ENCODE measurements around the gene ANAPC5.

Gene ANAPC5

DNA sequence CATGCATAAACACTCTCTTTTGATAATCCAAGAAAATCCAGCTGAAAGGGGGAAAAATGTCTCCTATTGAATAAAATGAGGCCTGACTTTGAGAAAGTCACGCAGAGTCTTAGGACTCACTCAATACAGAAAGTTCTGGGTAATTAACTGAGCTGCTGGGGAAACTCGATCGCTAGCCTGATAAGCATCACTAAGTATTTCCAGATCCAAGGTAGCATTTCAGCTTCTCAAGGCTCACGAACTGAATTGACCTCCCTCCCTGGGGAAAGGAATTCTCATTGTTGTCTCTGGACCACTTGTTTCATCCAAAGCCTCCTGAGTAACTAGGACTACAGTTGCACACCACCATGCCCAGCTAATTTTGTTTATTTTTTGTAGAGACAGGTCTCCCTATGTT is 13.8 kb upstream of the ANAPC5 start:
- no peak for DNase-seq (ENCODE audit: low spot score)

DNA sequence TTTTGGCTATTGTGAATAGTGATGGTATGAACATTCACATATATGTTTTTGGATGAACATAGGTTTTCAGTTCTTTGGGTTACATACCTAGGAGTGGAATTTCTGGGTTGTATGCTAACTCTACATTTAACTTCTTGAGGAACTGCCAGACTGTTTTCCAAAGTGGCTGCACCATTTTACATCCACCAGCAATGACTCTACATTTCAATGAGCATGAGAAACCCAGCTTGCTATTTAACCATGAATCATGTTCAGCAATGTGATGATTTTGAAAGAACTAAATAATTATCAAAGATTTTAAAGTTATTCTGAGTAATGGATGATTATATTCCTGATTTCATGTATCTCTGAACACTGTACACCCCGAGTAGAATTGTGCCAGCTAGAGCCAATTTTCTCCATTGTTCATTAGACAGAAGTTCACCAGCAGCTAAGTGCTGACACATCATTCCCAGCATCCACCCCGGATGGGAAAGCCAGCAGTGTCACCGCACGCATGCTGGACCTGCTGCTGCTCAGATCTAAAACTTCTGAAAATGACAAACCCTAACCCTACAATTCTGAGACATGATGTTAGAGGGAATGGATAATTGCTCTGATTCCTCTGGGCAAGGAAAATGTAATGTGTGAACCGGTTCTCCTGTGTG is 13.3 kb upstream of the ANAPC5 start:
- no peak for DNase-seq (ENCODE audit: low spot score)

DNA sequence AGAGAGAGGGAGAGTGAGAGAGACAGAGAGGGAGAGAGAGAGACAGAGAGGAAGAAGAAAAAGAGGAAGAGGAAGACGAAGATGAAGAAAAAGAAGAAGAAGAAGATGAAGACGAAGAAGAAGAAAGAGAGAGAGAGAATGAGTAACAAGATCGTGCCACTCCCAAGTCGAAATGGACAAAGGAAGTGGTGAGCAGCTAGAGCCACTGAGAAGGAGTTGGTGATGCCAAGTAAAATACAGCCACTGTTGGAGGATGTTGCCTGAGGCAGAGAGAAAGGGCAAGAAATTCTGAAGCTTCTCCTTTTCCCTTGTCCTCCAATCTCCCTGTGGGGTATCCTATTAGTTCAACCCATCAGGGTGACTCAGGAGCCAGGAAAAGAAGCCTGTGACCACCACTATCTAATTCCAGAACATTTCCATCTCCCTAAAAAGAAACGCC is 12.5 kb upstream of the ANAPC5 start:
- no peak for DNase-seq (ENCODE audit: low spot score)

GRCh38 chr12:121358073-121358472 is 5.9 kb upstream of the ANAPC5 start:
- DNase-seq (ENCODE audit: low spot score): no peak

- DNase-seq (ENCODE audit: low spot score): no peak
These were observed 5.1 kb upstream of the ANAPC5 start for GRCh38 chr12:121357331-121357730.

DNA sequence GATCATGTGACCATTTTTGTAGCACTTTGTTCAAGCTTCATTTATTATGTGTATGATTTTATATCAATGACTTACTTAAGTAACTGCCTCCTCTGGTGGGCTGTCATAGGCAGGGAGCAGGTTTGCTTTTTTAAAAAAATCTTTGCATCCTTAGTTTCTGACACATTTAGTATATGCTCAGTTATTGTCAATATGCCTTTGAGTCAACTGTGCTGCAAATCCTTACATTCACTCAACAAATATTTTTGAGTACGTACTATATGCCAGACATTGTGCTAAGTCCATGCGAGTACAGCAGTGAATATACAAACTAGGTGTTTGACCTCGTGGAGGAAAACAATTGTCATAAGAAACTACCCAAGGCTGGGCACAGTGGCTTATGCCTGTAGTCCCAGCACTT is 4.4 kb upstream of the ANAPC5 start:
- DNase-seq (ENCODE audit: low spot score): no peak

DNA sequence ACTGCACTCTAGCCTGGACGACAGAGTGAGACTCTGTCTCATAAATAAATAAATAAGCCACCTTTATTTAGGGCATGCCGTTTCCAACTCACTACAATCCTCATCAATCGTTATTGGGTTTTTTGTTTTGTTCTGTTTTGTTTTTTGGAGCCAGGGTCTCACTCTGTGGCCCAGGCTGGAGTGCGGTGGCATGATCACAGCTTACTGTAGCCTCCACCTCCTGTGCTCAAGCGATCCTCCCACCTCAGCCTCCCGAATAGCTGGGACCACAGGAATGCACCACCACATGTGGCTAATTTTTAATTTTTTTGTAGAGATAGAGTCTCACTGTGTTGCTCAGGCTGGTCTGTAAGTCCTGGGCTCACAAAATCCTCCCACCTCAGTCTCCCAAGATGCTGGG is 3.6 kb upstream of the ANAPC5 start:
- DNase-seq (ENCODE audit: low spot score): no peak

DNA sequence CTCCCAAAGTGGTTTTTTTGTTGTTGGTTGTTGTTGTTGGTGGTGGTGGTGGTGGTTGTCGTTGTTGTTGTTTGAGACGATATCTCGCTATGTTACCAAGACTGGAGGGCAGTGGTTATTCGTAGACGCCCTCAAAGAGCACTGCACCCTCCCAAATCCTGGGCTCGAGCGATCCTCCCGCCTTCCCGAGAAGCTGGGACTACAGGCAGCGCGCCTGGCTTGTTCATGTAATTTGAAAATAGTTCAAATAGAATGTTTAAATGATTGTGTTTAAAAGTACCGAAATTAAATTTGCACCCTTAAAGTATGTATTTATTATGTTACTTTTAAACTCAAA is 439 bp upstream of the ANAPC5 start:
- DNase-seq (ENCODE audit: low spot score): no peak

GRCh38 chr12:121346747-121347146 is 5.5 kb downstream of the ANAPC5 start:
- no peak for DNase-seq (ENCODE audit: low spot score)

DNA sequence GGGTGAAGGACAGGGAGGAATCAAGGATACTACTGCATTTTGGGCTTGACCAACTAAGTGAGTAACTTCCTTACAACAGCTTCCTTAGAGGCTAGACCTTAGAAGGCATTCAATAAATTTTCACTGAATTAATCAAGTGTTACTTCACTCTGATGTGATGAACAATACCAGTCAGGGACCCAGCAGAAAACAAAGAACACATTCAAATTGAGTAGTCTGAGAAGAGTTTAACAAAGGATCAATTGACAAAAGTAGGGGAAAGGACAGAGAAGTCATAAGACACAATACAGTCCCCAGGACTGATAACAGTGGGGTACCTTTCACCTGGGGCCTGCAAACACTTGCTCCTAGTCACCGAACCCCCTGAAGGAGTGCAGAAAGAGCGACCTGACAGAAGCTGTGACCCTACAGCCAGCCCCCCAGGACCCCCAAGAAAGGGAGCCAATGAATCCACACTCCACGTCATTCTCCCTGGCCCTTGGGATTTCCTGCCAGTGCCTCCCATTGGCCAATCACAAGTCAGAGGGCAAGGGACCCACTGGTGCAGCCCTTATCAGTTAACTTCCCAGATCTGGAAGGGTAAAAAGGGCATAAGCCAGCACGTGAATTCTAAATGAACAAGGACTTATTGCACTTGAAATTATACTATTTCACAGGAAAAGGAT is 6.9 kb downstream of the ANAPC5 start:
- DNase-seq (ENCODE audit: low spot score): no peak

GRCh38 chr12:121344506-121344905 is 7.7 kb downstream of the ANAPC5 start:
- DNase-seq (ENCODE audit: low spot score): no peak

DNA sequence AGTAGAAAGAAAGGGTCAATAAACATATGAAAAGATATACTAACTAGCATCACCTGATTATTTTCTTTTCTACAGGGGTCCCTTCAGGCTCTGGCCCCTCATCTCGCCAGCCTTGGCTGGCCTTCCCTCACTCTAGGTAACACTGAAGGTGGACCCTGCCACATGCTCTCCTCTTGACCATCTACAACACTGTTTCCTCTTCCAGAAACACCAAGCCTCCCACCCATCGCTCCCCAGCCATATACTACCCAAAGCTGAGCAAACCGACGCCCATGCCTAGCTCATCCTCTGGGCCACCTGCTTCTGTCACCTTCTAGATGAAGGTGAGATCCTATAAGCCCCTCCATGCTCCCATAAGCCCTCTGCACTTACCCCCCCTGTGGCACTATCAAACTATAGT is 14.8 kb downstream of the ANAPC5 start:
- no peak for DNase-seq (ENCODE audit: low spot score)

GRCh38 chr12:121334513-121335343 is 17.5 kb downstream of the ANAPC5 start:
- peak; percentile 84 for DNase-seq (ENCODE audit: low spot score)

- no peak for DNase-seq (ENCODE audit: low spot score)
These were observed 18.5 kb downstream of the ANAPC5 start for GRCh38 chr12:121333747-121334146.

- no peak for DNase-seq (ENCODE audit: low spot score)
These were observed 21.0 kb downstream of the ANAPC5 start for GRCh38 chr12:121331248-121331647.

- DNase-seq (ENCODE audit: low spot score): no peak
These were observed 21.5 kb downstream of the ANAPC5 start for GRCh38 chr12:121330692-121331091.

GRCh38 chr12:121330195-121330594 is 22.0 kb downstream of the ANAPC5 start:
- DNase-seq (ENCODE audit: low spot score): no peak

- DNase-seq (ENCODE audit: low spot score): no peak
These were observed 23.6 kb downstream of the ANAPC5 start for GRCh38 chr12:121328620-121329019.

DNA sequence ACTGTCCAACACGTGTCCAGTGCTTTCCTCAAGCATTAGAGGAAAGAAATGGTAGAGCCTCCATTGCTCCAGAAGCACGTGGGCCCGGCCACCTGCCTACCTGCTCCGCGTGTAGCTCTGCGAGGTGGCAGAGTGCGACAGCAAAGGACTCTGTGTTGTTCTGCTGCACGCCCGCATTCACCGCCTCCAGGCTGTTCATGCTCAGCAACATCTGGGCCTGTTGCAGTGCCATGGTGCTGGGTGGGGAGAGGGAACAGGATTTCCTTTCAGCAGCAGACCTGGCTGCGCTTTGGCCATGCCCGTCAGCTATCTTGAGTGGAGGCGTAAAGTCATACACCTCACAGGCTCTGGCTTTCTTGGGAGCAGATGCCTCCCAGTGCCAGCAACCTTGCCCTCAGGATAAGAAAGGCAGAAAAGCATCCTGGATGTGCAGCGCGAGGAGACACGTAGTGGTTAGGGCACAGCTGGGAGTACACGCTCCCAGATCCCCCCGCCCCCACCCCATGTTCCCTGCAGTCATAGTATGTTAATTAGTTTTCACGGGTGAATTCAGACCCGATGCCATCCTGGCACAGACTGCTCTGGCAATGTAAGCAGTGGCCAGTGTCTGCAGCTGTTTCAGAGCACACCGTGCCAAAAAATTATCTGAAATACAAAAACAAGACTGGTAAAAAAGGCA is 25.1 kb downstream of the ANAPC5 start:
- no peak for DNase-seq (ENCODE audit: low spot score)

DNA sequence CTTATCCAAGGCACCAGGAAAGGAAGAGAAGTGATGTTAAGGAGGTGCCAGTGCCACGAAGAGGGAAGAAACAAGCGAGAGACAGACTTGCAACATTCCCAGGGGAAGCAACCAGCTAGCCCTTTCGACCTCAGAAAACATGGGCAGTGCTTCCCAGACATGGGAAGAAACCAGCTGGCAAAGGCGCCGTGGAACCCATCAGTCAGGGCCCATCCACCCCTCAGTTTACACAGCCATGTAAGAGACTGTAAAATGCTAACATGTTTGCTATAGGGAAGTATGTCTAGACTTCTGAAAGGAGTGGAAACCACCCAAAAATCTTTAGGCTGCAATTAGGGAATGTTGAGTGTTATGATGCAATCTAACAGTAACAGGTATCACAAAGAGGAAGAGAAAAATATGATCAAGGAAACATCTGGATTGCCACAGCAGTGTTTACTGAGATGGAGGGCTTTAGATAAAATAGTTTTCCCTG is 26.3 kb downstream of the ANAPC5 start:
- no peak for DNase-seq (ENCODE audit: low spot score)

- DNase-seq (ENCODE audit: low spot score): no peak
These were observed 28.3 kb downstream of the ANAPC5 start for GRCh38 chr12:121323908-121324307.

DNA sequence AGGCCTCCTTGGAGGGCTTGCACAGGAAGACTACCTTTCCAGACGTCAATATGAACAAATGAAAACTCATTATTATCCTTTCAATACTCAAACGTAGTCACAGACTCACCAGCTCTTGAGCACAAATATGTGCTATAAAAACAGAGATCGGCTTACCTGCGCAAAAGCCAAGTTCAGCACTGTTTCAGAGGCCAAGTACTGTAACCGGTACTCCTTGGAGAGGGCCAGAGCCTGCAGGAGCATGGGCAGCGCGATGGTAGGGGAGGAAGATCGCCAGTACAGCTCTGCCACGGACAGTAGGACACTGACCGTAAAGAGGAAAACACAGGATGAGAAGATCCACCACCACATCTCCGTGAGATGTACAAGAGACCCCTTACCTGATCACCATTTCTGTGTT is 34.1 kb downstream of the ANAPC5 start:
- no peak for DNase-seq (ENCODE audit: low spot score)

DNA sequence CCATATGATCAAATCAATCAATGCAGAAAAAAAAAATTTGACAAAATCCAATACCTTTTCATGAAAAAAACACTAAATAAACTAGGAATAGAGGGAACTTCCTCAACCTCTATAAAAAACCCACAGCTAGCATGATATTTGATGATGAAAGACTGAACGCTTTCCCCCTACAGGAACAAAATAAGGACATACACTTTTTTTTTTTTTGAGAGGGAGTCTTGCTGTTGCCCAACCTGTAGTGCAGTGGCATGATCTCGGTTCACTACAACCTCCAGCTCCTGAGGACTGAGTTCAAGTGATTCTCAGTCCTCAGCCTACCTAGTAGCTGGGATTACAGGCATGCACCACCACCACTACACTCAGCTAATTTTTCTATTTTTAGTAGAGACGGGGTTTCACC is 37.8 kb downstream of the ANAPC5 start:
- DNase-seq (ENCODE audit: low spot score): no peak
